ENCODE data around the gene ISOC1.
A peak's percentile ranks its signal among the peaks of the same experiment; 100 is the strongest.

ISOC1 gene

GRCh38 chr5:129094087-129094923 is at the start of gene ISOC1:
Gene ISOC1 (plus strand): TSS chr5:129094749. CDS start chr5:129094767, 18 bp downstream.
- DNase-seq (ENCODE audit: low spot score) = peak; percentile 97

DNA sequence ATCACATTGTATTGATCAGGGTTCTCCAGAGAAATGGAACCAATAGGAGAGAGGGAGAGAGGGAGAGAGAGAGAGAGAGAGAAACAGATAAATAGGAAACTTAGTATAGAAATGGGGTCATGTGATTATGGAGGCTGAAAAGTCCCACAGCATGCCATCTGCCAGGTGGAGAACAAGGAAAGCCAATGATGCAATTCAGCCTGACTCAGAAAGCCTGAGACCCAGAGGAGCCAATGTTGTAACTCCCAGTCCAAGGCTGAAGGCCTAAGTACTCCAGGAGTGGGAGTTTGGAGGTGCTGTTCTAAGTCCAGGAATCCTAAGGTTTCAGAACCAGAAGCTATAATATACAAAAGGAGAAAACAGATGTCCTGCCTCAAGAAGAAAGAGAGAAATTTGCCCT is 48.4 kb upstream of the ISOC1 start:
- no peak for DNase-seq (ENCODE audit: low spot score)

DNA sequence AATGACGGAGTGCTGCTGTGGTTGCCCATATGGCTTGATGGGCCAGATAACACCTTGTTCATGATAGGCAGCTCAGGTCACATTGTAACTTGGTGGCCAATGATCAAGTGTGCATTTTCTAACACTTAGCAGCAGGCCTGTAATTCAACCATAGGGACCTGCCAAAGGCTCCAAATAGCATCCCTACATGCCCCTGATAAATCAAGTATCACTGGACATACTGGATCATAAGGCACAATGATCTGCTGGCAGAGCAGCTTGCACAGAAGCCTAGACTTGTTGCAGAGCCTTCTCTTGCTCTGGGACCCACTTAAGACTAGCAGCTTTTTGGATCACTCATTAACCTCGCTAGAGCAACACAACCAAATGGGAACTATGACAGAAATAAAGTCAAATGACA is 46.0 kb upstream of the ISOC1 start:
- no peak for DNase-seq (ENCODE audit: low spot score)

GRCh38 chr5:129049126-129049799 is 45.3 kb upstream of the ISOC1 start:
- no peak for DNase-seq (ENCODE audit: low spot score)

GRCh38 chr5:129051283-129051682 is 43.3 kb upstream of the ISOC1 start:
- DNase-seq (ENCODE audit: low spot score) = no peak

- DNase-seq (ENCODE audit: low spot score) = no peak
Observed at GRCh38 chr5:129053438-129053837, 41.1 kb upstream of the ISOC1 start.

GRCh38 chr5:129057329-129057728 is 37.2 kb upstream of the ISOC1 start:
- DNase-seq (ENCODE audit: low spot score) = no peak

GRCh38 chr5:129061849-129062248 is 32.7 kb upstream of the ISOC1 start:
- DNase-seq (ENCODE audit: low spot score) = no peak

GRCh38 chr5:129063483-129064113 is 31.0 kb upstream of the ISOC1 start:
- no peak for DNase-seq (ENCODE audit: low spot score)

DNA sequence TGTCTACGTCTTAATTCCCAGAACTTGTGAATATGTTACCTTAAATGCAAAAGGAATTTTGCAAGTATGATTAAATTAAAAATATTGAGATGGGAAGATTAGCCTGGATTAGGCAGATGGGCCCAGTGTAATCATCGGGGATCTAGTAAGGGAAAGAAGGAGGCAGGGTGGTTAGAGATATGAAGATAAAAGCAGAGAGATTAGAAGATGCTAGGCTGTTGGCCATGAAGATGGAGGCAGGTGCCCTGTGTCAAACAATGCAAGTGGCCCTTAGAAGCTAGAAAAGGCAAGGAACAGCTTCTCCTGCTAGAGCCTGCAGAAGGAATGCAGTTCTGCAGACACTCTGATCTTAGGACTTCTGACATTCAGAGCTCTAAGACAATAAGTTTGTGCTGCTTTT is 28.8 kb upstream of the ISOC1 start:
- DNase-seq (ENCODE audit: low spot score) = no peak

GRCh38 chr5:129067745-129068144 is 26.8 kb upstream of the ISOC1 start:
- no peak for DNase-seq (ENCODE audit: low spot score)

DNA sequence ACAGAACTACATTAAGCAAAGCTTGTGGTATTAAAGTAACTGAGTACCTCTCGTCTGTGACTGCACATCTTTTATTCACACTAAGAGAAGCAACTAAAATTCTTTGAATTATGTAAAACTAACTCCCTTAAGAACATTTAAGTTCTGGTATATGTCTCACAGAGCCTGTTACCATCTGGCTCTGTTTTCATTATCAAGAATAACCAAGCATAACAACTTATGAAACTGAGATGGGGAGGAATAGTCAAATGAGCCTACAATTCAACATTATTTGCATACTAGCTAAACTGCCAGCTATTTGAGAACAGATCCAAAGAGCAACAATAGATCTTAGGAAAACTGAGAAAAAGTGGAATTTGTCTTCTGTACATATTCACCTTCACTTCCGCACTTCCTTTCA is 25.3 kb upstream of the ISOC1 start:
- no peak for DNase-seq (ENCODE audit: low spot score)

- no peak for DNase-seq (ENCODE audit: low spot score)
Observed at GRCh38 chr5:129073111-129073510, 21.4 kb upstream of the ISOC1 start.

GRCh38 chr5:129074903-129075302 is 19.6 kb upstream of the ISOC1 start:
- no peak for DNase-seq (ENCODE audit: low spot score)

GRCh38 chr5:129077433-129078075 is 17.0 kb upstream of the ISOC1 start:
- DNase-seq (ENCODE audit: low spot score) = no peak

DNA sequence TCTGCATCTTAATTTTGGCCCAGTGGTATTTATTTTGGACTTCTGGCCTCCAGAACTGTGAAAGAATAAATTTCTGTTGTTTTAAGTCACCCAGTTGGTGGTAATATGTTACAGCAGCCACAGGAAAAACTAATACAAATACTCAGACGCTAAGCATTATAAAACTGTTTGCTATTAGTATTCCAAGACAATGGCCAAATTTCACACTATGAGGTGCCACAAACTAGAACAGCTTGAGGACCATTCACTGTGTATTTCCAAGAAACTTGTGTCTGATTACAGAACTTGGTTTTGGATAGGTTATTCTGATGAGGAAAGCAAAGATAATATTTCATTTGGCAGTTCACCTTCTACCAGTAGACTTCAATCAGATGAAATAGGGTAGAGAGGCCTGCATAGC is 16.3 kb upstream of the ISOC1 start:
- DNase-seq (ENCODE audit: low spot score) = no peak

- no peak for DNase-seq (ENCODE audit: low spot score)
Observed at GRCh38 chr5:129078660-129079059, 15.9 kb upstream of the ISOC1 start.

GRCh38 chr5:129079496-129079895 is 15.1 kb upstream of the ISOC1 start:
- no peak for DNase-seq (ENCODE audit: low spot score)

GRCh38 chr5:129080766-129081165 is 13.8 kb upstream of the ISOC1 start:
- DNase-seq (ENCODE audit: low spot score) = no peak

DNA sequence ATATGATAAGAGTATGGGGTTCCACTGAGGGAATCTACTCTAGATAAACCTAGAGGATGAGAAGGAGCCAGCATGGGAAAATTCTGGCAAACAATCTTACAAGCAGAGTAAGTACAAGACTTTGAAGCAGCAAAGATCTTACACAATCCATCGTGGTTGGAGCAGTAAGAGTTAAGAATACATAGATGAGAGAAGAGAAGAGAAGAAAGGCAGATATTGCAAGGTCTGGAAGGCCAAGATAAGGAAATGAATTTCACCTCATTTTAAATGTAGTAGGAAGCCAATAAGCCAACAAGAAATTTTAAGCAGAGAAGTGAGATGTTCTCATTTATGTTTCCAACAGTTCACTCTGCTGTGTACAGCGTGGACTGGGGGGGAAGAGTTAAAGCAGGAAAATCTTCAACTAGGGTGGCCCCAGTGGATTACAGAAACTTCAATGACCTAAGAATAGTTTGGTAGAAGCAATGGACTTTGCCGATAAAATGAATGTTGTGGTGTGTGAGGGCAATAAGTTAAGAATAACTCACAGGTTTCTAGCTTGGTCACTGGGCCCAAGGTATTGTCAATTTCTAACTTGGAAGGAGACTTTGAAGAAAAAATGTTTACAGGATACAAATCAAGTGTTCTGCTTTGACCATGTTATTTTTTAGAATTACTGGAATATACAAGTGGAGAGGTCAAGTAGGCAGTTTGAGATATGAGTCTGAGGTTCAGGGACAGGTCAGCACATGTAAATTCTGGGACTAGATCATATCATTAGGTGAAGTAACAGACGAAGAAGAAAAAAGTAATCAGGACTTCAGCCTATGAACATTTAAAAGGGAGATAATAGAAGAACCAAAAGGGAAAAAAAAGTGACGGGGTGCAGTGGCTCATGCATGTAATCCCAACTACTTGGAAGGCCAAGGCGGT is 12.1 kb upstream of the ISOC1 start:
- DNase-seq (ENCODE audit: low spot score) = no peak

All from AG20443 (cell line).